Measurements from ENCODE around the gene FAM174A.

FAM174A gene

GRCh38 chr5:100614308-100614707, 79.1 kb downstream of the FAM174A start:
- Histone ChIP-seq H3K4me3 (no peak overlapping the region), H3K27ac (no peak overlapping the region)
- DNase-seq (ENCODE audit: low spot score) = no peak
- TF ChIP-seq CTCF (IDR thresholded peaks at IDR 0.05) = no peak

GRCh38 chr5:100615362-100615761, 80.2 kb downstream of the FAM174A start:
- Histone ChIP-seq H3K4me3 (no peak overlapping the region), H3K27ac (no peak overlapping the region)
- no peak for DNase-seq (ENCODE audit: low spot score)
- TF ChIP-seq CTCF (IDR thresholded peaks at IDR 0.05) = no peak

- no peak for TF ChIP-seq CTCF (IDR thresholded peaks at IDR 0.05)
- Histone ChIP-seq H3K27ac (no peak overlapping the region), H3K4me3 (no peak overlapping the region)
- no peak for DNase-seq (ENCODE audit: low spot score)
Measured at GRCh38 chr5:100616291-100616690, 81.1 kb downstream of the FAM174A start.

GRCh38 chr5:100616981-100617380, 81.8 kb downstream of the FAM174A start:
- no peak for DNase-seq (ENCODE audit: low spot score)
- H3K4me3 ChIP-seq = no peak overlapping the region
- no peak overlapping the region for H3K27ac ChIP-seq
- no peak for TF ChIP-seq CTCF (IDR thresholded peaks at IDR 0.05)

GRCh38 chr5:100623719-100624118, 88.5 kb downstream of the FAM174A start:
- DNase-seq (ENCODE audit: low spot score) = no peak
- no peak for TF ChIP-seq CTCF (IDR thresholded peaks at IDR 0.05)
- H3K4me3 ChIP-seq = no peak overlapping the region
- no peak overlapping the region for H3K27ac ChIP-seq

- no peak overlapping the region for H3K4me3 ChIP-seq
Measured at GRCh38 chr5:100634937-100635534, 99.9 kb downstream of the FAM174A start.

More at GRCh38 chr5:100634937-100635534, 99.9 kb downstream of the FAM174A start:
- no peak for DNase-seq (ENCODE audit: low spot score)
- H3K27ac ChIP-seq = no peak overlapping the region
- TF ChIP-seq CTCF (IDR thresholded peaks at IDR 0.05) = no peak

Data from coronary artery (tissue), 2 donors.